HG03378 (cell line): ENCODE results near the gene HSPA12A.

ENCODE experiments used
- ATAC-seq: cut with Tn5 transposase; IDR thresholded peaks from one replicate; pipeline ENCODE4 v1.9.1; 2021; ENCODE audit warnings: mild to moderate bottlenecking, moderate library complexity; ENCODE audit not compliant: unreplicated experiment

HSPA12A gene

GRCh38 chr10:116634126-116634975 is 108.0 kb downstream of the HSPA12A start:
- ATAC-seq, result no peak

- no peak for ATAC-seq
These were observed 109.2 kb downstream of the HSPA12A start for GRCh38 chr10:116633216-116633600.

GRCh38 chr10:116632596-116633215 is 109.7 kb downstream of the HSPA12A start:
- ATAC-seq, result no peak

- no peak for ATAC-seq
These were observed 110.5 kb downstream of the HSPA12A start for GRCh38 chr10:116631871-116632295.

- ATAC-seq, result no peak
These were observed 112.3 kb downstream of the HSPA12A start for GRCh38 chr10:116630020-116630419.

- ATAC-seq, result no peak
These were observed 113.0 kb downstream of the HSPA12A start for GRCh38 chr10:116629340-116629739.

- no peak for ATAC-seq
These were observed 114.9 kb downstream of the HSPA12A start for GRCh38 chr10:116627386-116627933.

- ATAC-seq, result no peak
These were observed 115.6 kb downstream of the HSPA12A start for GRCh38 chr10:116626815-116627214.

GRCh38 chr10:116625845-116626244 is 116.5 kb downstream of the HSPA12A start:
- ATAC-seq, result no peak

- ATAC-seq, result no peak
These were observed 120.3 kb downstream of the HSPA12A start for GRCh38 chr10:116621934-116622655.

GRCh38 chr10:116621476-116621875 is 120.9 kb downstream of the HSPA12A start:
- no peak for ATAC-seq
